ENCODE data around the gene PBRM1. TPM values are rescaled to one million over a fixed set of nuclear protein-coding genes. Genes with fewer than 3 reads are reported as not detected.

PBRM1 gene
- total and polyA plus RNA-seq, 2 of the 8 experiments (the other 6 are each of a cell fraction or from before 2014, with no cell fraction given): 19.3 to 65.8 TPM

- H4K8ac ChIP-seq (ENCODE audit: extremely low read depth, insufficient read depth, low read length): no peak overlapping the region
- H3K18ac ChIP-seq (ENCODE audit: extremely low read depth, low read length): no peak overlapping the region
- H2BK120ac ChIP-seq (replicated peaks; ENCODE audit: low read depth, low read length): no peak overlapping the region
- no peak overlapping the region for H2BK5ac ChIP-seq (ENCODE audit: low read depth, low read length)
- no peak overlapping the region for H2AFZ ChIP-seq (ENCODE audit: low read length)
- no peak overlapping the region for H3K23ac ChIP-seq (ENCODE audit: insufficient read length)
- H3K9me3 ChIP-seq (ENCODE audit: insufficient read depth in 2 of 2, low read depth in 1 of 2, low read length in 1 of 2): no peaks in the 10 kb centered on the region
- H3K23me2 ChIP-seq (ENCODE audit: low read depth, low read length): no peaks in the 10 kb centered on the region
- H3K4me2 ChIP-seq (ENCODE audit: insufficient read depth in 1 of 2, low read depth in 2 of 2, low read length in 2 of 2): no peak overlapping the region
- TF ChIP-seq SP2 (IDR thresholded peaks at IDR 0.05; ENCODE audit: low read length): no peak
- no peak for TF ChIP-seq USF2 (IDR thresholded peaks at IDR 0.05; ENCODE audit: low read length)
- TF ChIP-seq SIRT6 (IDR thresholded peaks at IDR 0.05; ENCODE audit: low read length): no peak
- TF ChIP-seq CHD1 (IDR thresholded peaks at IDR 0.05; ENCODE audit: low read depth, low read length): no peak
- TF ChIP-seq ATF3 (IDR thresholded peaks at IDR 0.05; ENCODE audit: insufficient read depth, low read depth, low read length): no peak
- no peak for TF ChIP-seq HDAC2 (IDR thresholded peaks at IDR 0.05; ENCODE audit: borderline replicate concordance in 1 of 2, low read depth in 2 of 2, low read length in 2 of 2)
- no peak for TF ChIP-seq CBX8 (IDR thresholded peaks at IDR 0.05; ENCODE audit: borderline replicate concordance, low read depth, low read length)
- no peak for TF ChIP-seq SP4 (IDR thresholded peaks at IDR 0.05; ENCODE audit: low read length)
- TF ChIP-seq CBX5 (IDR thresholded peaks at IDR 0.05; ENCODE audit: low read depth, low read length): no peak
- H2BK20ac ChIP-seq (ENCODE audit: low read length): no peak overlapping the region
- no peak overlapping the region for H3K27ac ChIP-seq (ENCODE audit: low read depth, low read length)
- H2AK5ac ChIP-seq (ENCODE audit: low read depth, low read length): no peak overlapping the region
- no peak overlapping the region for H3K9ac ChIP-seq (replicated peaks in 1 of 4; ENCODE audit: extremely low read depth in 1 of 4, low read depth in 3 of 4, low read length in 3 of 4)
- DNase-seq (ENCODE audit: low read depth in 1 of 2, low spot score in 2 of 2) (no peak), FAIRE-seq (no peak)
- no peak overlapping the region for H4K91ac ChIP-seq (replicated peaks; ENCODE audit: insufficient read length, low read length)
- H3K56ac ChIP-seq (replicated peaks; ENCODE audit: insufficient read length, low read depth, low read length): no peak overlapping the region
- no peaks in the 10 kb centered on the region for H3K79me1 ChIP-seq (ENCODE audit: low read depth, low read length)
- no peak overlapping the region for H2BK15ac ChIP-seq (ENCODE audit: low read length)
- H3K4me1 ChIP-seq (replicated peaks in 1 of 4; ENCODE audit: control insufficient read depth in 3 of 4, insufficient read depth in 4 of 4, low read length in 3 of 4): peaks cover 0 to 9% (median 5%) of the 10 kb centered on the region in 4 experiments; a peak in 4 of 7 replicates
- no peak overlapping the region for H3K4me3 ChIP-seq (ENCODE audit: extremely low read depth in 1 of 4, insufficient read depth in 2 of 4, low read depth in 3 of 4, low read length in 4 of 4)
- no peaks in the 10 kb centered on the region for H3K79me2 ChIP-seq (ENCODE audit: control insufficient read depth in 1 of 2, insufficient read depth in 2 of 2, low read length in 2 of 2)
- H3K14ac ChIP-seq (ENCODE audit: insufficient read length): no peak overlapping the region
- H4K5ac ChIP-seq (ENCODE audit: insufficient read length, low read depth, low read length): no peak overlapping the region
- H2BK12ac ChIP-seq (ENCODE audit: low read depth, low read length): no peak overlapping the region
- POLR2A ChIA-PET (ENCODE audit: partially characterized antibody): interaction anchor here (1.2 kb wide), 1 partner anchor 9 kb away, joined by 3 read pairs; no protein-coding TSS in a partner anchor
- H3K27me3 ChIP-seq (replicated peaks in 1 of 4; ENCODE audit: control insufficient read depth in 3 of 4, extremely low read depth in 1 of 4, insufficient read depth in 3 of 4, low read length in 3 of 4): no peaks in the 10 kb centered on the region; a peak in 1 of 7 replicates
- 85% methylated on average over 10 of the region's 11 CpGs; no CpG with 5 or more reads in 1 of the 2 experiments for WGBS, 2 experiments (ENCODE audit: extremely low coverage in 1 of 2, insufficient coverage in 1 of 2, insufficient read length in 1 of 2, insufficient replicate concordance in 2 of 2, low coverage in 1 of 2, low lambda C conversion rate in 2 of 2, missing lambda C conversion rate in 1 of 2)
- no peaks in the 10 kb centered on the region for H4K20me1 ChIP-seq (replicated peaks in 1 of 2; ENCODE audit: control insufficient read depth in 1 of 2, insufficient read depth in 2 of 2, low read length in 2 of 2)
- CTCF ChIA-PET (ENCODE audit: partially characterized antibody): interaction anchor here (0.6 to 3.8 kb wide), 7 partner anchors 9 to 76 kb away, joined by 3 to 11 read pairs (median 3); no protein-coding TSS in a partner anchor
- no peak overlapping the region for H3K4ac ChIP-seq (replicated peaks; ENCODE audit: insufficient read length, low read depth, low read length)
- no peaks in the 10 kb centered on the region for H3K36me3 ChIP-seq (ENCODE audit: control insufficient read depth in 2 of 4, insufficient read depth in 4 of 4, low read length in 3 of 4)
Observed at GRCh38 chr3:52501046-52501445, 184.7 kb downstream of the PBRM1 start.

Measured in H1 (cell line).